Activated CD4-positive, alpha-beta T cell treated with anti-CD3 and anti-CD28 coated beads for 4 hours (primary cell): ENCODE measurements around the gene NCKAP5.

Experiments used
- DNase-seq, 2 donors: peaks; one replicate each; pipeline ENCODE4 v3.0.0-alpha.2; 2020

The NCKAP5 gene

DNA sequence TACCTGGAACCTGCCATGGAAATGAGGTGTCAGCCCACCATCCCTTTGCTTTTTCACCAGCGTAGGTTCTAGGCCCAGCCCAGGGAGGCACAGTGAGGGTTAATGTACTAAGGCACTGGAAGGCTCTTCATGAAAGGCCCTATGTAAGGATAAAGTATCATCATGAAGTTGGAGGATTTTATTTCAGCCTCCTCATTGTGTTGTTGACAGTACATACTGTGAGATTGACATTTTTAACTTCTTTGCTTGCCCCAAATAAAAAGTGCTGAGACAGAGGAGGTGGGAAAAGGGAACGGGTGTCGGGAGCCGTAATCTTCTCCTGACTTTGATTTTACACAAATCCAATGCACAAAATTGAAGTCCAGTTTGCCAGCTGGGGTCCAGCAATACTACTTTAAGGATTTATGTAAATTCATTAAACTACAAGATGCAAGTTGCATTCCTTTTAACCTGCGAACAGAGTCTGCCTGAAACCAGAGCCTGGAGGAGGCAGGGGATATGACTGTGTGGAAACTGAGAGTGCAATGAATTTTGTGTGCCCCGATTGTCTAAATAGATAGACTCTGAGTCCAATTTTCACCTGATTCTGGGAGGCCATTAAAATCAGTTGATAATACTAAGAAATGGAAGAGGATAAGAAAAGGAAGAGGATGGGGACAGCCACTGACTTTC lies 5.4 kb upstream of the NCKAP5 start:
- DNase-seq: no peak

GRCh38 chr2:133571249-133571648 lies 3.0 kb upstream of the NCKAP5 start:
- DNase-seq: no peak

DNA sequence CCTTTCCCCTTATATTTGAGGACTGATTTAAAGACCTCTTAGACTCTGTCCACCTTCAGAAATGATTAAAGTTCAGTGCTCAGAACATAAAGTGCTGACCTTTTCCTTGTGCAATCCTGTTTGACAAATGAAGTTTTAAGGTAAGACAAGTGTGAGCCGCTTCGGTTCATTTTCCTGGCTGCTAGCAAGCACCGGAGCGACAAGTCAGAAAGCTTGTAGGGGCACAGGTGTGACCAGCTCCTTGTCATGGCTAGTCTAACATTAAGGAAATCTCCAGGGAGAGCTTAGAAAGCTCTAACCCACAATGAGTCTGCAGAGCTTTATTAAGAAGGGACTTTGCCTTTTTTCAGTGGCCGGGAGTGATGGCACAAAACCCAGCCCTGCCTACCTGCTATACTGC lies 2.3 kb upstream of the NCKAP5 start:
- no peak for DNase-seq

GRCh38 chr2:133569286-133569830 lies 1.1 kb upstream of the NCKAP5 start:
- no peak for DNase-seq

GRCh38 chr2:133568598-133568997 lies 335 bp upstream of the NCKAP5 start:
- no peak for DNase-seq

DNA sequence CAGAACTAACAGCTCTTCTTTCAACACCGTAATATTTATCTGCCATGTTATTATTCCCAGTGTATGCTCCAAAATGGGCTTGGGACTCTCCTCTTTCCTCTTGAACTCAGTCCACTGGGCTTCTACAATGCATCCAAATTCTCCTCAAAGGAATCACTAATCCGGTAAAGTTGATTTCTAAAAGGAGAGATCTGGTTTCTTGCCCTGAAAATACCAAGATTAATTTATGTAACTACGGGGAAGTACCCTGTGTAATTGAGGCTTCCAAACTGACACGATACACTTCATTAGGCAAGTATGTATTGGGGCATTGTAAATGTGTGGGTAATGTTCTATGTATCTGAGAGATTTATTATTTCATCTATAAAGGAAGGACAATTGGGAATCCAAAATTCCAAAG lies 5.7 kb downstream of the NCKAP5 start:
- DNase-seq: no peak

GRCh38 chr2:133561045-133561852 lies 7.0 kb downstream of the NCKAP5 start:
- DNase-seq: no peak

DNA sequence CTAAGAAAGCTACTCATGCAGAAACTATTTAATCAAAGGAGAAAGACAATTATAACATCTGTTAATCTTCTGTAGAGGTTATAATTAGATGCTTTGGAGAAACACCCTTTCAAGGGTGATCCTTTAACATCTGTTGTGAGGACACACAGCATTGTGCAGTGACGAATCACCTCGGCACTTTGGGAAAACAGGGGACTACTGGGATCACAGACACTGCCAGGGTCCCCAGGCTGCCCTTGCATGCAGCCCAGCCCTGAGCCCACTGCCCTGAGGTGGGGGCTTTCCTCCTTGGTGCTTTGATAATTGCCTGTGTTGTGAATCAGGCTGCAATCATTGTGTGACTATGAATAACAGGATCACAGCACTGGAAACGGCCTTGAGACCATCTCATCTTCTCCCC lies 10.6 kb downstream of the NCKAP5 start:
- no peak for DNase-seq

DNA sequence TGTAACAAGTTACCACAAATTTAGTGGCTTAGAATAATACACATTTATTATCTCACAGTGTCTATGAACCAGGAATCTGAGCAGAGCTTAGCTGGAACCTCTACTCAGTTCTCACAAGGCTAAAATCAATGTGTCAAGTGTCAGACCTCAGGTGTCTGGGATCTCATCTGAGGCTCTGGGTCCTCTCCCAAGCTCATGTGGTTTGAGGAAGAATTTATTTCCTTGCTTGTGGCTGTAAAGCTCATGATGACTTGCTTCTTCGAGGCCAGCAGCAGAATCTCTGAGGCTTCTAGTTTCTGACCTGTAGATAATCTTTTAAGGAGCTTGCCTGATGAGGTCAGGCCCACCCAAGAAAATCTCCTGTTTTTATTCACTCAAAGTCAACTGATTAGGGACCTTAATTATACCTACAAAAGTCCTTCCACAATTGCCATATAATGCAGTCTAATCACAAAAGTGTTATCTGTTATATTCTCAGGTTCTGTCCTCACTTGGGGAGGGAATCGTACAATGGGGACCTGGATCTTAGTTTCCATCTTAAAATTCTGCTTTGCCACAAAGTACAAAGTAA lies 14.3 kb downstream of the NCKAP5 start:
- DNase-seq: no peak

DNA sequence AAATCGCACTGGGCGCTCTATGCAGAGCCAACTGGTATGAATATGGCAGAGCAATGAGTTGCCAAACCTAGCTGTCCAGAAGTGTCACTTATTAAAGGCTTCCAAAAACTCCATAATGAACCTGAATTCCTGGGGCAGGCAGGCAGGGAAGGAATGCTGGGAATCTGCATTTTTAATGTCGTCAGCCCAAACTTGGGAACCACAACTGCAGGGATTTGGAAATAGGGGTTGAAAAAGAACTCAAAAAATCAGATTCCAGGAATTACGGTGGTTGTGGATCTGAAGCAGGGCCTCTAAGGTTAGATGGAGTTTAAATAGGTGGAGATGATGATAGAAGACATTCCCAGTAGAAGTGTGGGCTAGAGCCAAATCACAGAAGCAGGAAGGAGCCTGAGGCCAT lies 15.0 kb downstream of the NCKAP5 start:
- DNase-seq: no peak

GRCh38 chr2:133552821-133553220 lies 15.4 kb downstream of the NCKAP5 start:
- DNase-seq: no peak

GRCh38 chr2:133541797-133542196 lies 26.5 kb downstream of the NCKAP5 start:
- DNase-seq: no peak

DNA sequence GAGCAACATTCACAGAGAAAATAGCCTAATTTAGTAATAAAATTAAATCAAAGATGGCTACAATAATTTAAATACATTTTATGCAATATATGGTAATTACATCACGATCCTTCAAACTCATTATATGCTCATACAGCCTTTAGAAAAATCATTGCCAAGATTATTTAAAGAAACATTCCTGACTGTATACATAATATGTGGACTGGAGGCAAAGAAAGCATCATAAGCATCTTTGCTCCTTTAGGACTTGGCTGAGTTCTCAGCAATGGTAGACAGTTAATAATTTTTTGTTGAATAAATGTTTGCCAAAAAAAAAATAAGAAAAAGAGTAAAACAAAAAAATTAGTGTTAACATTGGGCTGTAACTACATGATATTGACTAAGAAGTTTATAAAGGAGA lies 26.9 kb downstream of the NCKAP5 start:
- no peak for DNase-seq

GRCh38 chr2:133532919-133533318 lies 35.3 kb downstream of the NCKAP5 start:
- no peak for DNase-seq

- DNase-seq: no peak
These were observed 36.9 kb downstream of the NCKAP5 start for GRCh38 chr2:133531382-133531781.

GRCh38 chr2:133530645-133531044 lies 37.6 kb downstream of the NCKAP5 start:
- DNase-seq: no peak

- DNase-seq: no peak
These were observed 41.5 kb downstream of the NCKAP5 start for GRCh38 chr2:133526530-133527300.

DNA sequence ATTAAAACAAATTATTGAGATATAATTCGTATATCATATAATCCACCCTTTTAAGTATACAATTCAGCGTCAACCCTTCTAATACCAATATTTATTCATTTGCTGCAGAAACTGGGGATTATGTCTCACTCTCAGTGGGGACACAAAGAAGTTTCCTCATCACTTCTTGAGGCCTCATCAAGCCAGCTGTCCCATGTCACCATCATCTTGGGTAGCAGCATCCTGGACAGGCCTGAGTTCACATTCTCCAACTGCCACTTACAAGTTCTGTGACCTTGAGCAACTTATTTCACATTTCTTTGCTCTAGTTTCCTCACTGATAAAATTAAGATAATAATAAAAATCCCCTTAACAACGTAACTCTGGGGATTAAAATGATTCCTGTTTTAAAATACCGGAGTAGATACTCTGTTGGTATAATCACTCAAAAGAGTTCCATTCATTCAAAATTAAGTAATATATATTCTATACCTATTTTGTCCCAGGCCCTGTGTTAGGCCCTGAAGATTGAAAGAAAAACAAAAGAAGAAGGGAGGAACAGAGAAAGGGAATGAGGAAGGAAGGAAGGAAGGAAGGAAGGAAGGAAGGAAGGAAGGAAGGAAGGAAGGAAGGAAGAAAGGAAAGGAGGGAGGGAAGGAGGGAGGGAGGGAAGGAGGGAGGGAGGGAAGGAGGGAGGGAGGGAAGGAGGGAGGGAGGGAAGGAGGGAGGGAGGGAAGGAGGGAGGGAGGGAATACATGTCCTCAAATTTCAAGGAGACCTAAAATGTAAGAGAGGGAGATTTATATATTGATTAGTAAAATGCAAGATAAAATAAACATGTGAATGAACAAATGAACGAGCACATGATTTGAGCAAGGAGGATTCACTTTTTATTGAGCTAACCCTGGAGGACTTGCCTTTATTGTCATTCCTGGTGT lies 42.4 kb downstream of the NCKAP5 start:
- DNase-seq: no peak

DNA sequence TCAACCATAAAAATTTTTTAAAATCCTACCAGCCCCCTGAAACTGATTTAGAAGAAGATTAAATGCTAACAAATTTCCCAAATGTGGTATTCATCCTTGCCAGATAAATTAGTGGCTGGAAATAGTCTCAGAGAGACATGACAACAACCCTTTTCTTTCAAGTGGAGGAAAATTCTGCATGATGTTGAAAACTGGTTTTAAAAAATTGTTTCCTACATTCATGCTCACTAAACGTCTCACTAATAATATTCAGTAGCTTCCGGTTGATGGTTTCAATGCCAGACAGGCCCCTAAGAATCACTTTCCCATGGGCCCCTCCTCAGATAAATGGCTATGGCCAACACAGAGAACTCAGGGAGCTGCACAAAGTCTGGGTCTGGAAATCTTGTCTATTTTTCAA lies 43.2 kb downstream of the NCKAP5 start:
- DNase-seq: no peak

DNA sequence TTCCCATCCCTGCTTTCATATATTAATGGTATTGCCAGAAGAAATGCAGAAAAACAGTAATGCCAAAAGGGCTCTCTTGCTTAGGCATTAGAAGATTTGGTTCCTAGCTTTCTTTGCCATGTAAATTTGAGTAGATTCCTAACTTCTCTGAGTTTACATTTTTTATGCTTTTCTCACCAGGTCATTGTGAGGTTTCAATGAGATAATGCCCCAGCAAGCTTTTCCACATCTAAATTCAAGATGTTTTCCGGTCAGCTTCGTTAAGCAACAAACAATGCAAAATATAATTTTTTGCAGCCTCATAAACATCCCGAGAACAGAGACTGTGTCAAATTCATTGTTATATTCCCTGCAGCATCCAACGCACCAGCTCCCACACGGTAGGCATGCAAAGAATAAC lies 44.9 kb downstream of the NCKAP5 start:
- no peak for DNase-seq

- DNase-seq: no peak
These were observed 46.1 kb downstream of the NCKAP5 start for GRCh38 chr2:133522204-133522603.

GRCh38 chr2:133521146-133521745 lies 47.0 kb downstream of the NCKAP5 start:
- no peak for DNase-seq
